Kidney (tissue), 14 donors: ENCODE results near the gene METTL15. TPM values are rescaled to one million over a fixed set of nuclear protein-coding genes. Genes with fewer than 3 reads are reported as not detected.
"Not testable (repeated sequence)": the region's sequence is repeated elsewhere in the genome, so short reads cannot be mapped to it uniquely, and the experiment has no call there.

ENCODE experiments used
- DNase-seq, 5 donors: peaks; one replicate each; pipeline ENCODE4 v3.0.0-alpha.2; 2013 to 2020
- FAIRE-seq: peaks from 2 replicates; lab custom pipeline; 2012; peaks lifted over from hg19 to GRCh38; lab: Jason Lieb, UNC
- H3K27ac ChIP-seq, 2 donors: one replicate each; pipeline ENCODE4 v1.7.0; 2013; ENCODE audit warnings: low read depth in 2 of 2, low read length in 2 of 2, inconsistent platforms in 1 of 2
- H3K27me3 ChIP-seq: one replicate; pipeline ENCODE4 v1.7.1; 2013; ENCODE audit warnings: low read length, inconsistent platforms; ENCODE audit not compliant: control insufficient read depth, insufficient read depth
- H3K36me3 ChIP-seq, 3 donors: one replicate each; pipeline versions ENCODE4 v1.7.0 to v1.7.1; 2013; ENCODE audit warnings: low read length in 3 of 3, control low read depth in 1 of 3, inconsistent platforms in 1 of 3; ENCODE audit not compliant: insufficient read depth in 3 of 3, control insufficient read depth in 2 of 3
- H3K4me1 ChIP-seq, 3 donors: one replicate each; pipeline versions ENCODE4 v1.7.0 to v1.7.1; 2013; ENCODE audit warnings: low read length in 3 of 3, inconsistent platforms in 1 of 3, low read depth in 1 of 3; ENCODE audit not compliant: control insufficient read depth in 2 of 3, insufficient read depth in 2 of 3
- H3K4me3 ChIP-seq, 3 donors: one replicate each; pipeline versions ENCODE4 v1.7.0 to v1.8.1; 2013; ENCODE audit warnings: low read length in 3 of 3, control low read depth in 1 of 3, inconsistent platforms in 1 of 3
- H3K9ac ChIP-seq, 3 donors: one replicate each; pipeline versions ENCODE4 v1.7.0 to v1.7.1; 2013; ENCODE audit warnings: low read length in 3 of 3, control low read depth in 1 of 3, inconsistent platforms in 1 of 3
- H3K9me3 ChIP-seq, 3 donors: one replicate each; pipeline versions ENCODE4 v1.7.0 to v1.7.1; 2013; ENCODE audit warnings: low read length in 3 of 3, control low read depth in 1 of 3, inconsistent platforms in 1 of 3; ENCODE audit not compliant: control insufficient read depth in 2 of 3, insufficient read depth in 1 of 3
- CTCF ChIP-seq: IDR thresholded peaks from 3 replicates; pipeline ENCODE4 v1.5.1; 2012; ENCODE audit warnings: mild to moderate bottlenecking, moderate library complexity, borderline replicate concordance; ENCODE audit not compliant: insufficient read depth; ENCODE audit errors: extremely low read depth
- intact Hi-C: fragments of 100-400 bp; cut with DNase I; formaldehyde crosslinking; loops from one replicate; pipeline ENCODE4 v1.11.1; 2022
- polyA plus RNA-seq: library from polyadenylated mRNA; stranded (reverse); fragments of 350-450 nt; fragmentation: Illumina TruSeq; extraction: RNeasy Lipid Tissue Mini Kit (QIAGEN cat#74804); gene quantifications from one replicate; pipeline ENCODE4 v1.2.3, GENCODE V29; 2014; ENCODE audit warnings: low read depth, low replicate concordance; ENCODE audit not compliant: insufficient read depth
- total RNA-seq: library from RNA; stranded (reverse); fragmentation: NEBNext Ultra II Directional; extraction: Animal tissue kit (Norgen Biotek cat#: 25700); gene quantifications from one replicate; pipeline ENCODE4 v1.2.1, GENCODE V29; 2021
- donor health status: control.
- donor health status: control.
- donor health status: control.
- donor health status: control.
- donor health status: control.
- donor health status: DM: yes; HTN: yes; CAD: no.
- donor health status: Normal renal cell carcinoma (clear cell type).

The METTL15 gene
- total and polyA plus RNA-seq, 2 donors from 2014 or later: 6.4 to 14.7 TPM

GRCh38 chr11:28268925-28269324 lies 160.7 kb downstream of the METTL15 start:
- intact Hi-C loops: no loop called here
- H3K27ac ChIP-seq: no peak overlapping the region
- TF ChIP-seq CTCF: no peak
- no peak overlapping the region for H3K9ac ChIP-seq
- no peaks in the 10 kb centered on the region for H3K9me3 ChIP-seq
- FAIRE-seq: no peak
- no peaks in the 10 kb centered on the region for H3K4me1 ChIP-seq
- no peaks in the 10 kb centered on the region for H3K27me3 ChIP-seq
- no peaks in the 10 kb centered on the region for H3K36me3 ChIP-seq
- DNase-seq: peak in 1 of 5 donors; percentile 3
- no peak overlapping the region for H3K4me3 ChIP-seq

GRCh38 chr11:28269586-28269985 lies 161.4 kb downstream of the METTL15 start:
- H3K9me3 ChIP-seq: no peaks in the 10 kb centered on the region
- intact Hi-C loops: no loop called here
- H3K27ac ChIP-seq: no peak overlapping the region
- no peak overlapping the region for H3K9ac ChIP-seq
- no peaks in the 10 kb centered on the region for H3K27me3 ChIP-seq
- H3K4me3 ChIP-seq: no peak overlapping the region
- H3K36me3 ChIP-seq: no peaks in the 10 kb centered on the region
- DNase-seq: peak in 1 of 5 donors; percentile 7
- H3K4me1 ChIP-seq: no peaks in the 10 kb centered on the region
- no peak for TF ChIP-seq CTCF
- no peak for FAIRE-seq

- H3K36me3 ChIP-seq, intact Hi-C loops, H3K4me1 ChIP-seq, DNase-seq, H3K27me3 ChIP-seq, H3K27ac ChIP-seq, H3K9ac ChIP-seq, H3K9me3 ChIP-seq, H3K4me3 ChIP-seq, FAIRE-seq: not testable (repeated sequence)
Observed at GRCh38 chr11:28272247-28272646, 164.1 kb downstream of the METTL15 start.

GRCh38 chr11:28274216-28274615 lies 166.0 kb downstream of the METTL15 start:
- intact Hi-C loops: no loop called here
- H3K9ac ChIP-seq: no peak overlapping the region
- no peaks in the 10 kb centered on the region for H3K27me3 ChIP-seq
- no peak for DNase-seq
- no peak overlapping the region for H3K27ac ChIP-seq
- no peaks in the 10 kb centered on the region for H3K9me3 ChIP-seq
- no peaks in the 10 kb centered on the region for H3K36me3 ChIP-seq
- no peak for TF ChIP-seq CTCF
- H3K4me3 ChIP-seq: no peak overlapping the region
- H3K4me1 ChIP-seq: no peaks in the 10 kb centered on the region
- no peak for FAIRE-seq
